Panc1 (cell line): Measurements from ENCODE around the gene SSNA1.

Source experiments
- POLR2AphosphoS5 ChIP-seq: IDR thresholded peaks from 2 replicates; pipeline ENCODE4 v1.6.1; 2012; ENCODE audit warnings: mild to moderate bottlenecking, low read depth, low read length, moderate library complexity
- TCF7L2 ChIP-seq: IDR thresholded peaks from 2 replicates; pipeline ENCODE4 v1.6.1; 2011; ENCODE audit warnings: mild to moderate bottlenecking, low read depth, low read length, inconsistent platforms
- TF ChIP-seq, protein P1 (sequence below): fragments of 450-650 bp; IDR thresholded peaks from 2 replicates; pipeline ENCODE4 v1.5.1; 2017; ENCODE audit warnings: mild to moderate bottlenecking
- TF ChIP-seq, protein P2 (sequence below), 2 experiments: IDR thresholded peaks; 2 replicates each; pipeline ENCODE4 v1.6.1; 2011 to 2012; ENCODE audit warnings: low read depth in 2 of 2, control low read depth in 1 of 2, low read length in 1 of 2, mild to moderate bottlenecking in 1 of 2, moderate library complexity in 1 of 2; ENCODE audit not compliant: insufficient read depth in 1 of 2

DNA sequence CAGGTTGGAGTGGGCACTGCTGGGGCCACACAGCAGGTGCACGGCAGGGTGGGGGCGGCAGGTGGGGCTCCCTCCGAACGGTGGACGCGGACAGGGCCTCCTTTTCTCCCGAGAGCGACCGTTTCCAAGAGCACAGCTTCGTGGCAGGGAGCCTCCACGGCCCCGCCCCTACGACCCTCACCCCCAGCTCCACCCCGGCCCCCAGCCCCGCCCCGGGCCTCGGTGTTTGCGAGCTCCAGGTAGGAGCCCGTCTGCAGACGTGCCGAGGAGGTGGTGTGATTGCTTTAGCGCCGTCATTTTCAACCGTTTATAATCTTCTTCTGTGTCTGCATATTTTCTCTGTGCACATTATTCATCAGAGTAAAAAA, 40.7 kb upstream of the SSNA1 start:
- TF ChIP-seq, protein P1, sequence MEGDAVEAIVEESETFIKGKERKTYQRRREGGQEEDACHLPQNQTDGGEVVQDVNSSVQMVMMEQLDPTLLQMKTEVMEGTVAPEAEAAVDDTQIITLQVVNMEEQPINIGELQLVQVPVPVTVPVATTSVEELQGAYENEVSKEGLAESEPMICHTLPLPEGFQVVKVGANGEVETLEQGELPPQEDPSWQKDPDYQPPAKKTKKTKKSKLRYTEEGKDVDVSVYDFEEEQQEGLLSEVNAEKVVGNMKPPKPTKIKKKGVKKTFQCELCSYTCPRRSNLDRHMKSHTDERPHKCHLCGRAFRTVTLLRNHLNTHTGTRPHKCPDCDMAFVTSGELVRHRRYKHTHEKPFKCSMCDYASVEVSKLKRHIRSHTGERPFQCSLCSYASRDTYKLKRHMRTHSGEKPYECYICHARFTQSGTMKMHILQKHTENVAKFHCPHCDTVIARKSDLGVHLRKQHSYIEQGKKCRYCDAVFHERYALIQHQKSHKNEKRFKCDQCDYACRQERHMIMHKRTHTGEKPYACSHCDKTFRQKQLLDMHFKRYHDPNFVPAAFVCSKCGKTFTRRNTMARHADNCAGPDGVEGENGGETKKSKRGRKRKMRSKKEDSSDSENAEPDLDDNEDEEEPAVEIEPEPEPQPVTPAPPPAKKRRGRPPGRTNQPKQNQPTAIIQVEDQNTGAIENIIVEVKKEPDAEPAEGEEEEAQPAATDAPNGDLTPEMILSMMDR = no peak
- TF ChIP-seq TCF7L2 (no peak), POLR2AphosphoS5 (no peak)
- TF ChIP-seq, protein P2, sequence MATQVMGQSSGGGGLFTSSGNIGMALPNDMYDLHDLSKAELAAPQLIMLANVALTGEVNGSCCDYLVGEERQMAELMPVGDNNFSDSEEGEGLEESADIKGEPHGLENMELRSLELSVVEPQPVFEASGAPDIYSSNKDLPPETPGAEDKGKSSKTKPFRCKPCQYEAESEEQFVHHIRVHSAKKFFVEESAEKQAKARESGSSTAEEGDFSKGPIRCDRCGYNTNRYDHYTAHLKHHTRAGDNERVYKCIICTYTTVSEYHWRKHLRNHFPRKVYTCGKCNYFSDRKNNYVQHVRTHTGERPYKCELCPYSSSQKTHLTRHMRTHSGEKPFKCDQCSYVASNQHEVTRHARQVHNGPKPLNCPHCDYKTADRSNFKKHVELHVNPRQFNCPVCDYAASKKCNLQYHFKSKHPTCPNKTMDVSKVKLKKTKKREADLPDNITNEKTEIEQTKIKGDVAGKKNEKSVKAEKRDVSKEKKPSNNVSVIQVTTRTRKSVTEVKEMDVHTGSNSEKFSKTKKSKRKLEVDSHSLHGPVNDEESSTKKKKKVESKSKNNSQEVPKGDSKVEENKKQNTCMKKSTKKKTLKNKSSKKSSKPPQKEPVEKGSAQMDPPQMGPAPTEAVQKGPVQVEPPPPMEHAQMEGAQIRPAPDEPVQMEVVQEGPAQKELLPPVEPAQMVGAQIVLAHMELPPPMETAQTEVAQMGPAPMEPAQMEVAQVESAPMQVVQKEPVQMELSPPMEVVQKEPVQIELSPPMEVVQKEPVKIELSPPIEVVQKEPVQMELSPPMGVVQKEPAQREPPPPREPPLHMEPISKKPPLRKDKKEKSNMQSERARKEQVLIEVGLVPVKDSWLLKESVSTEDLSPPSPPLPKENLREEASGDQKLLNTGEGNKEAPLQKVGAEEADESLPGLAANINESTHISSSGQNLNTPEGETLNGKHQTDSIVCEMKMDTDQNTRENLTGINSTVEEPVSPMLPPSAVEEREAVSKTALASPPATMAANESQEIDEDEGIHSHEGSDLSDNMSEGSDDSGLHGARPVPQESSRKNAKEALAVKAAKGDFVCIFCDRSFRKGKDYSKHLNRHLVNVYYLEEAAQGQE (IDR thresholded peaks at IDR 0.05; ENCODE audit: insufficient read depth in 1 of 2, low read depth in 2 of 2, low read length in 1 of 2) = no peak
